Stimulated activated CD4-positive, alpha-beta T cell treated with anti-CD3 and anti-CD28 coated beads, Interleukin-12 subunit alpha, Interleukin-12 subunit beta, amount 100 ng/mL, for 4 hours (primary cell): ENCODE data around the gene PTK6.

Source experiments
- DNase-seq: peaks from one replicate; pipeline ENCODE4 v3.0.0-alpha.2; 2020

The PTK6 gene

GRCh38 chr20:63542696-63543095 is 5.5 kb upstream of the PTK6 start:
- DNase-seq: no peak

DNA sequence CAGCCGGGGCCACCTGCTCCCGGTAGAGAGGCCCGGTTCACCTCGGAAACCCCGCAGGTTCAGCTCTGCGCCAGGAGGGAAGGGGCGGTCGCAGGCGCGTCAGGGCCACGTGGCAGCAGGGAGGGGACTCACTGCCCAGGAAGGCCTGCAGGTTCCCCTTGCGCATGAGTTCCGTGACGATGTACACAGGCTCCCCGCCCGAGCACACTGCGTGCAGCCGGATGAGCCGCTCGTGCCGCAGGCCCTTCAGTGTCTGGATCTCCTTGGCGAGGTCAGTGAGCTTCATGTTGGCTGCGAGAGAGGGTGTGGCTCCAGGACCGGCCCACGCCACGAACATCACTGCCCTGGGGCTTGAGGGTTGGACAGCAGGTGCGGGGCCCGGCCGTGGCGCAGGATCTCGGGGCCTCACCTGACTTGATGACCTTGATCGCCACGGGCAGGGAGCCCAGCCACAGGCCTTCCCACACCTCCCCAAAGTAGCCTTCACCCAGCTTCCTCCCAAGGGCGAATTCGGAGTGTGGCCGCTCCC is 4.9 kb upstream of the PTK6 start:
- no peak for DNase-seq

- no peak for DNase-seq
Observed at GRCh38 chr20:63541371-63541770, 4.2 kb upstream of the PTK6 start.

GRCh38 chr20:63540417-63541186 is 3.4 kb upstream of the PTK6 start:
- no peak for DNase-seq

DNA sequence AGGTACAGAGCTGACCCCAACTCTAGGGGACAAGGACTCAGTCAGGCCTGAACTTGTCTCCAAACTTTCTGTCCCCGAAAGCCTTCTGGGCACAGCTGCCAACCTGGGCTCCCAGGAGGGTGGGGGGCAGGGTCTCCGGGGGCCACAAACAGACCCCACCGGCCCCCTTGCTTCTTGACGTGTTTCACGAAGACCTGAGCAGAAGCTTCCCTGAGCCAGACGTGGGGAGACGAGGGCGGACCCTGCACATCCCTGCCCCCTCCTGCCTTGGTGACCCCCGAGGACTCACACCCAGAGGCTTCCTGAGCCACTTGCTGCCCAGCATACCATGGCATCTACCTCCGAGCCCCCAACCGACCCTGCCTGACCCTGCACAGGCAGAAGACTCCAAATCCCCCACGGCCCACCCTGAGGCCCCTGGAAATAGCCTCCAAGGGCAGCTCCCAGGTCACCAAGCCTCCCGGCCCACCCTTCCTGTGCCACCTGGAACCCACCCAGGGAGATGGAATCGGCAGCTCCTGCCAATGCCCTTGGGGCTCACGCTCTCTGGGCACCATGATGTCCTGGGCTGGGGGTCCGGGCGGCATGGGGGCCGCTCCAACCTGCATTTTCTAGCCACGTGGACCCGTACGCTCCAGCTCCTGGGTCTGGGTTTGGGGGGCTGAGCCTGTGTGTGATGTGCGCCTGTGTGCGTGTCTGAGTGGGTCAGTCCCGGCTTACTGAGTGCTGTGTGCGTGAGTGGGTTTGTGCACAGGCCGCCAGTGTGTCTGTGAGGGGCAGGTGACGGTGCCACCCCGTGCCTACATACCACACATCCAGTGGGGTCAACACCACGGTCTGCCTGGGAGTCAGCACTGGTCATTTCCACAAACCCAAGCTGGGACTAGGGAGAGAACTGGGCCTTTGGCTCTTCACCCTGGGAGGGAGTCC is 2.5 kb upstream of the PTK6 start:
- DNase-seq: no peak

DNA sequence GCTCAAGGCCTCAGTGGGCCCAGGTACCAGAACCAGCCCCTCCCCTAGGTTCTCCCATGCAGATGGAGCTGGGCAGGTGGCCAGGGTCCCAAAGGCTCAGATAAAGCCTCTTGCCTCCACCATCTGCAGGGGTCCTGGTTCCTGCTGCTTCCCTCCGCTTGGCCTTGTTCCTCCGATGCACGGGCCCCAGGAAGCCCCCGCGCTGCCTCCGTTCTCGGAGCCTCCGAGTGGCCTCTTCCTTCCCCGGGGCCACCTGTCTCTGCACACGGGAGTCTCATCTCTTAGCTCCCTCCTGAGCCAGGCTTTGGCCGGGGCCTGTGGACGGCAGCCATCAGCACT is 1.9 kb upstream of the PTK6 start:
- DNase-seq: no peak

DNA sequence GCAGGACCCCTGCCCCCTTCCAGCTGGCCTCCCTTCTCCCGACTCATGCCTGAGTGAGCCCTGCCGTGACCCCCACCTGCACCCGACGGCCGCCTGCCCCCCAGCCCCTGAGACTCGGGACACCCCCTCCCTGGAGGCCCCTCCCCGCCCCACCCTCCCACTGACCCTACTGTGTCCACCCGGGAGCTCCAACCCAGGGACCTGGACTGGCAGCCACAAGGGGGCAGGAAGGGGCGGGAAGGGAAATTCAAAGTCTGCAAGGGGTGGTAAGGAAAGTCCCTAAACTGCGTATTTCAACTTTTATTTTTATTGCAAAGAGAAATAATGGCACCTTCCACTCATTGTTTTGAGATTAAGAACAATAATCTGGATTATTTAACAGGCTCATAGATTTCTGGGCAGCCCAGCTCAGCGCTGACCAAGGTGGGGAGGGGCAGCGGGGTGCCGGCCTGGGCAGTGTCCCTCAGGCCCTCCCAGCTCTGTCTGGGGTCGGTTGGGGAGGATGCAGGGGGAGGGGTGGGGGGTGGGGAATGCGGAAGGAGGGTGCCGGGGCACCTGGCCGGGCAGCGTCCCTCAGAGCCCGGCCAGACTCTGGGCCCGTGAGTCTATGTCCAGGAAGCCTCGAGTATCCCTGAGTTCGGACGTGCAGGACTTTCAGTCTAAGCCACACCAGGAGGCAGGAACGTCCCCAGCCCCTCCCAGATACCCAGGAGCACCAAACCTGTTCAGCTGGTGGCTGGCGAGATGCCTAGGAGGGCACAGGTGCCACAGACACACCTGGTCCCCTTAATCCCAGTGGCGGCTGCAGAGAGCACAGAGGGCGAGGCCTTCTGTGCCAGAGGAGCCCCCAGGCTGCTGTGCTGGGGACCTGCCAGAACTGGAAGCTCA is 1.3 kb upstream of the PTK6 start:
- DNase-seq: no peak

DNA sequence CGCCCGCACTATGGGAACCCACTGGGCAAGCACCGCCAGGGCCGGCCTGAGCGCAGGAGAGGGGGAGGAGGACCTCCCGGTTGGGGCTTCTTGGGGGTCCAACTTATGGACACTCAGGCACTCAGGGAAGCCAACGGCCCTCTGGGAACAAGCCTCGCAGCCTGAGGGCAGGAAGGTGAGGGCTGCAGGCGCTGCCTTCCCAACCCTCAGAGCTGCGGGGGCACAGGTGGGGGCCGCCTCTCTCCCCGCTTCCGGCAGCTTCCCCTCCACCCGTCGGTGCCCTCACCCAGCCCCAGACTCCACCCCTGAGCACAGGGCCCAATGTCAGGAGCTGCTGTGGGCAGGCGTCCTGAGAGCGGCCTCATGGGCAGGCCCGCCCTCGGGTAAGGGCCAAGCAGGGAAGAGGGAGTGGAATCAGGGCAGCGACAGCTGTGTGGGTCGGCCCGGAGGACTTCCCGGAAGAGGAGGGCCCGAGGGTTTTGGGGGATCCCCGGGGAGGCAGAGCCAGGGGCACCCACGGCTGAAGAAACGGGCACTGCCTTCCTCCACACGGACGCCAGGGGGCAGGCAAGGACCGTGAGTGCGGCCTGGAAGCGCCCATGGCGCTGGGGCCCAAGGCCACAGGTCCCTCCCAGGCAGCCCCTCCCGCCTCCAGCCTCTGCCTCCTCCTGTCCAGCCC is 488 bp upstream of the PTK6 start:
- DNase-seq: peak; percentile 92

- DNase-seq: no peak
Observed at GRCh38 chr20:63536241-63536977, 767 bp downstream of the PTK6 start.

DNA sequence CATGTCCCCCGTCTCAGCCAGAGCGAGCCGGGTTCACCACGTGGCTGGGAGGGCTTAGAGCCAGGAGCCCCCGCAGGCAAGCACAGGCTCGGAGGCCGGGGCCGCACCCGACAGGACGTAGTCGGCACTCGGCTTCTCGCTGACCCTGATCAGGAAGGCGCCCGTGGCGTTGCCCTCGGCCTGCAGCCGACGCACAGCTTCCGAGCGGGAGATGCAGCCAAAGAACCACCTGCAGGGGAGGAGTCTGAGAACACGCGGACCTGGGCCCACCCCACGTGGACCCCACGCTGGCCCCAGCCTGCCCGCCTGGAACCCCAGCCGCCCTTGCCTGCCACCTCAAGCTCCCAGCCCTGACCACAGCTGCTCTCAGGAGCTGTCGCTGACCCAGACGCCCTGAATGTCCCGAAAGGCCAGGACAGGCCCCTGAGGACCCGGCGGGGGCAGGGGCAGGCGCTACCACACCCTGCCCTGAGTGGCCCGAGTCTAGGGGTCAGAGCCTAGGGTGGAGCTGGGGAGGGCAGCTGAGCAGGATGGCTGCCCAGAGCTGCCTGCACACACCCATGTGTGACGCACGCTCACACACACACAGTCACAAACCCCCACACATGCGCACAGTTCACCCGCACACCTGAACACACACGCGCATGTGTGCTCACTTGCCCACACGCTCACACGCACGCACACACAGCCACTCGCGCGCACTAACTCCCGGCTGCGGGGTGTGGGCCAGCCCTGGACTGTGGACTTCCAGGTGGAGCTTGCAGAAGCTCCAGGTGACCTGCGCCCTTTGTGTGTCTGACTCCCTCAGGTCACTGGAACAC is 2.1 kb downstream of the PTK6 start:
- DNase-seq: no peak

- no peak for DNase-seq
Observed at GRCh38 chr20:63534427-63534830, 2.7 kb downstream of the PTK6 start.

DNA sequence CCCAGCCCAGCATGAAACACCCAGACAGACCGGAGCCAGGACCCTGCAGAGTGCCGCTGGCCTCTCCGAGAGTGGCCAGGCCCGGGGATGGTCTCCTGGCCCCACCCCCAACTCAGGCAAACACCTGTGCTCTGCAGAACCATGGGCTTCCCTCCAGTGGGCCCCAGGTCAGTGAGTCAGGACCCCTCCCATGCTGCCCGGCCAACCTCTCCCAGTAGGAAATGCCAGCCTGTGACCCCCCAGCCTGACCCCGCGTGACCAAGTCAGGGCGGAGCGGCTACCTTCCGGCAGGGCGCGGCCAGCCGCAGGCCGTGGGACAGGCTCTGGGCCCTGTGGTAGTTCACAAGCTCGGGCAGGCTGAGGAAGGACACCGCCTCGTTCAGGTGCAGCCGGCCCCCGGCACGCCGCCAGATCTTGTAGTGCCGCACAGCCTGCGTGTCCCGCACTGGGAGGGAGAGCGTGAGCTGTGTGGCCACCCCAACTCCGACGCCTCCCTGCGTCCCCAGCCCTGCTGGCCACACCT is 3.2 kb downstream of the PTK6 start:
- no peak for DNase-seq

DNA sequence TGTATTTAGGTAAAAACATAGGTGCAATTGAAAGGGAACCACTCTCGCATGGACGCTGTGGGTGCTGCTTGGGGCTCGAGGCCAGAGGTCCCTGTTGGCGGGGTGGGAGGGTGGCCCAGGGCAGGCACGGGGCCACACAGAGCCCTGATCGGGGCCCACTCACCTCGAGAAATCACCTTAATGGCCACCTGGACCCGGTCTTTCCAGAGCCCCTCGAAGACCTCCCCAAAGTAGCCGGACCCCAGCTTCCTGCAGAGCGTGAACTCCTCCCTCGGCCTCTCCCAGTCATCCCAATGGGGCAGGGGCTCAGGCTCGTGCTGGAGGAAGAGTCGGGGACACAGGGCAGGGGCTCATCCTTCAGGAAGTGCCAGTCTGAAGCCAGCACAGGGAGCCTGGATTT is 3.8 kb downstream of the PTK6 start:
- no peak for DNase-seq

GRCh38 chr20:63532449-63532971 is 4.7 kb downstream of the PTK6 start:
- no peak for DNase-seq

GRCh38 chr20:63531686-63532448 is 5.3 kb downstream of the PTK6 start:
- DNase-seq: no peak

DNA sequence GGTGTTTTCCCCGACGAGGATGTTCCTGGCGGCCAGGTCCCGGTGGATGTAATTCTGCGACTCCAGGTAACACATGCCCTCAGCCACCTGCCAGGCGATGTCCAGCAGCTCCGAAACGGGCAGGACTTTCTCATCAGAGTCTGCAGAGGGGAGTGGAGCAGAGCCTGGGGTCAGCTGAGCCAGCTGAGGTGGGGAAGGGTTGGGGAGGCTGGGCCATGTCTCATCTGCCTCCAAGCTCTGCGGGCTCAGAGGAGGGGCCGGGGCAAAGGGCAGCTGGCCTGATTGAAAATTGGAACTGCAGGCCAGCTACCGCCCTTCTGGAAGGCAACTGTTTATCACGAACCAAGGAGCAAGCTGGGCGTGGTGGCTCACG is 6.4 kb downstream of the PTK6 start:
- DNase-seq: no peak

DNA sequence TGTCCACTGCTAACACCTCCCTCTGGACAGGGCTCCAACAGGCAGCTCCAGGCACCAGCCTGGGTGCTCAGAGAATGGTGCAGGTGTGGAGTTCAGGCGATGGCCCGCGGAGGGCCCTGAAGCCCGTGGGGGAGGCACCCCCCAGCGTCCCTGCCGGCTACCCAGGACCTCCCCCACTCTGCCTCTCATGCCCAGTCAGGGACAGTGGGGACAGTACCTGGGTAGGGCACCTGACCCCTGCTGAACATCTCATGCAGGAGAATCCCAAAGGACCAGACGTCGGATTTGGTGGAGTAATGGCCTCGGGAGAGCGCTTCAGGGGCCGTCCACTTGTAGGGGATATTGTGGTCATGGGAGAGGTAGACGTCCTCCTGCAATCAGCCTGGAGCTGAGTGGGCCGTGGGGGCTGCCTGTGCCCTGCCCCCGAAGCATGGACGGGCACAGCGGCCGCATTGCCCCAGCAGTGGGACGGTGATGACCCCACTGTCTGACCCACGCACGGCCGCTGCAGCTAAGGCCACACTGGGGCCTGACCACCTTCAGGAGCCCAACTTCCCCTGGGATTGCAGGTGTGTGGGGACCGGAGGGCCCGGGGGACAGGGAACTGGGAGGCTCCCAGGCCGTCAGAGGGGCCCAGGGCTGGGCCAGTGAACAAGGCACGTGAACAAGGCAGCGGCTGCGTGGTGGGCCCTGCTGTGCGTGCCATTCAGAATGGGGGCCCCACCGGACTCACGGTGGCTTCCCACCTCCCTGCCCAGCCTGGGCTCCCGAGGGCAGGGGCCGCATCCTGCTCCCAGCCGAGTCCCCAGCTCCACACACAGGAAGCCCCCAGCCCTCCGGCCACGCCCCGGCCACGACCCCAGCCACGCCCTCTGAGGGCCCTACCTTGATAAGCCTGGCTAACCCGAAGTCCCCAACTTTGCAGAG is 7.1 kb downstream of the PTK6 start:
- DNase-seq: no peak

- no peak for DNase-seq
Observed at GRCh38 chr20:63529180-63529860, 7.9 kb downstream of the PTK6 start.
